B cell (primary cell): ENCODE measurements around the gene ACAD10. TPM values are rescaled to one million over a fixed set of nuclear protein-coding genes. Genes with fewer than 3 reads are reported as not detected.
A peak's percentile ranks its signal among the peaks of the same experiment; 100 is the strongest.

Experiments used
- ATAC-seq: fragments of 200-7000 bp; cut with Tn5 transposase; one replicate; pipeline ENCODE4 v1.10.0; 2021; ENCODE audit warnings: low read depth, mild to moderate bottlenecking, moderate number of reproducible peaks, moderate library complexity
- CTCF ChIA-PET: fragments of 350-600 bp; sonication (Branson Sonifier 250); formaldehyde crosslinking; loops from one replicate; lab custom pipeline; 2021; ENCODE audit warnings: antibody characterized with exemption, inconsistent platforms; lab: Charles Lee
- POLR2A ChIA-PET: fragments of 350-600 bp; sonication (Branson Sonifier 250); formaldehyde crosslinking; loops from one replicate; lab custom pipeline; 2021; ENCODE audit warnings: antibody characterized with exemption; lab: Charles Lee
- DNase-seq: peaks from one replicate; pipeline ENCODE4 v3.0.0; 2013
- H2AFZ ChIP-seq: 2 replicates; pipeline ENCODE4 v1.6.1; 2012; ENCODE audit warnings: mild to moderate bottlenecking, low read depth, low read length; ENCODE audit not compliant: insufficient read depth, poor library complexity, severe bottlenecking
- H3K27ac ChIP-seq, 2 donors: 1 replicate in 1 of 2; 2 replicates in 1 of 2; pipeline ENCODE4 v1.5.1; 2012 to 2013; ENCODE audit warnings: low read length in 2 of 2, mild to moderate bottlenecking in 2 of 2, moderate library complexity in 1 of 2
- H3K27me3 ChIP-seq, 4 experiments: fragments of 200-600 bp in 1 of 4; sonication (generic) in 1 of 4; replicated peaks in 1 of 4; 1 replicate in 2 of 4; 2 replicates in 2 of 4; pipeline versions ENCODE4 v1.6.1 to v1.7.0; 2013 to 2016; ENCODE audit warnings: low read length in 3 of 4, mild to moderate bottlenecking in 2 of 4, mixed read lengths in 1 of 4, moderate library complexity in 1 of 4; ENCODE audit not compliant: insufficient read depth in 4 of 4, control insufficient read depth in 3 of 4; ENCODE audit errors: control extremely low read depth in 1 of 4
- H3K36me3 ChIP-seq, 2 experiments: replicated peaks in 1 of 2; 1 replicate in 1 of 2; 2 replicates in 1 of 2; pipeline versions ENCODE4 v1.6.1 to v1.7.1; 2013; ENCODE audit warnings: low read length in 1 of 2; ENCODE audit not compliant: insufficient read depth in 2 of 2, control insufficient read depth in 1 of 2; ENCODE audit errors: control extremely low read depth in 1 of 2, extremely low read depth in 1 of 2
- H3K4me1 ChIP-seq, 2 donors: fragments of 200-600 bp in 1 of 2; sonication (generic) in 1 of 2; 1 replicate in 1 of 2; 2 replicates in 1 of 2; pipeline versions ENCODE4 v1.5.1 to v1.6.1; 2013 to 2017; ENCODE audit warnings: low read length in 2 of 2; ENCODE audit not compliant: control insufficient read depth in 2 of 2, insufficient read depth in 2 of 2
- H3K4me2 ChIP-seq: replicated peaks from 2 replicates; pipeline ENCODE3; 2012; ENCODE audit warnings: mild to moderate bottlenecking, low read depth, low read length; ENCODE audit not compliant: poor library complexity, severe bottlenecking
- H3K4me3 ChIP-seq, 5 experiments: fragments of 200-600 bp in 1 of 5; sonication (generic) in 1 of 5; 1 replicate in 3 of 5; 2 replicates in 2 of 5; pipeline versions ENCODE4 v1.5.1 to v1.7.0; 2011 to 2016; ENCODE audit warnings: low read length in 4 of 5, mild to moderate bottlenecking in 4 of 5, low read depth in 2 of 5, control low read depth in 1 of 5, moderate library complexity in 1 of 5; ENCODE audit not compliant: insufficient read depth in 1 of 5; ENCODE audit errors: control extremely low read depth in 1 of 5, extremely low read depth in 1 of 5
- H3K79me2 ChIP-seq: fragments of 200-600 bp; sonication (generic); one replicate; pipeline ENCODE4 v1.6.0; 2016; ENCODE audit warnings: low read length; ENCODE audit not compliant: control insufficient read depth, insufficient read depth
- H3K9ac ChIP-seq: fragments of 200-600 bp; sonication (generic); 2 replicates; pipeline ENCODE4 v1.6.1; 2017; ENCODE audit warnings: mild to moderate bottlenecking, low read length, moderate library complexity
- H3K9me3 ChIP-seq, 3 donors: one replicate each; pipeline versions ENCODE4 v1.6.1 to v1.7.1; 2013; ENCODE audit warnings: low read length in 2 of 3; ENCODE audit not compliant: control insufficient read depth in 2 of 3, insufficient read depth in 1 of 3; ENCODE audit errors: control extremely low read depth in 1 of 3
- H4K20me1 ChIP-seq: 2 replicates; pipeline ENCODE4 v1.6.0; 2012; ENCODE audit warnings: mild to moderate bottlenecking, low read length; ENCODE audit not compliant: insufficient read depth, control insufficient read depth, poor library complexity, severe bottlenecking
- H3K27ac Mint-ChIP-seq: one replicate; pipeline ENCODE4 v1.8.0; 2021; ENCODE audit warnings: mixed read lengths
- H3K27me3 Mint-ChIP-seq: one replicate; pipeline ENCODE4 v1.8.0; 2021; ENCODE audit warnings: mixed read lengths
- H3K4me1 Mint-ChIP-seq: one replicate; pipeline ENCODE4 v1.8.0; 2021; ENCODE audit warnings: mixed read lengths
- H3K4me3 Mint-ChIP-seq: one replicate; pipeline ENCODE4 v1.8.0; 2021; ENCODE audit warnings: mixed read lengths
- H3K9me3 Mint-ChIP-seq: one replicate; pipeline ENCODE4 v1.8.0; 2022; ENCODE audit warnings: mixed read lengths; ENCODE audit not compliant: insufficient read depth
- CTCF ChIP-seq: fragments of 200-600 bp; IDR thresholded peaks from one replicate; pipeline ENCODE4 v1.8.0; 2022; ENCODE audit warnings: antibody characterized with exemption, mild to moderate bottlenecking
- EZH2 ChIP-seq: IDR thresholded peaks from 2 replicates; pipeline ENCODE4 v1.6.1; 2012; ENCODE audit warnings: borderline replicate concordance, low read depth, mild to moderate bottlenecking, moderate library complexity, low read length; ENCODE audit not compliant: insufficient read depth, poor library complexity, severe bottlenecking
- WGBS: methylation state at CpG from one replicate; pipeline ENCODE4 v1.1.5; 2013; ENCODE audit warnings: missing lambda C conversion rate; ENCODE audit not compliant: insufficient coverage; 5-methylcytosine and 5-hydroxymethylcytosine counted together
- intact Hi-C: fragments of 100-400 bp; cut with micrococcal nuclease; formaldehyde crosslinking; loops from one replicate; pipeline ENCODE4 v1.10.0; 2022
- polyA plus RNA-seq: library from polyadenylated mRNA; depleted of rRNA; stranded (reverse); fragments of >200 nt; gene quantifications from 2 replicates; pipeline ENCODE4 v1.2.3, GENCODE V29; 2012
- total RNA-seq, 2 donors: library from RNA; stranded (reverse); fragments of 120-200 nt in 1 of 2; gene quantifications; 1 replicate in 1 of 2; 2 replicates in 1 of 2; pipeline versions ENCODE4 v1.2.3 to v1.2.4, GENCODE V29; 2013 to 2022

The ACAD10 gene
- total and polyA plus RNA-seq, 2 donors (not counting 1 experiment from before 2014, with no cell fraction given): 38.1 to 48.6 TPM

GRCh38 chr12:111764120-111764821 is 78.4 kb downstream of the ACAD10 start:
- TF ChIP-seq CTCF (no peak), EZH2 (no peak)
- ATAC-seq (peak; percentile 44), DNase-seq (peak; percentile 65)
- Histone ChIP-seq H3K27me3 (no peaks in the 10 kb centered on the region), H3K4me3 (no peak overlapping the region), H3K4me1 (peaks cover 63 to 76% of the 10 kb centered on the region in 2 donors), H3K9me3 (peaks cover 0 to 6% (median 0%) of the 10 kb centered on the region in 3 donors), H2AFZ (no peak overlapping the region), H3K27ac (peak overlapping the region in 1 of 2 donors; percentile 66), H3K4me2 (peak overlapping the region; percentile 34), H3K79me2 (peaks cover 3% of the 10 kb centered on the region), H3K36me3 (no peaks in the 10 kb centered on the region), H3K9ac (peak overlapping the region; percentile 2), H4K20me1 (no peaks in the 10 kb centered on the region)
- H3K27me3 Mint-ChIP-seq: no peaks in the 10 kb centered on the region
- ChIA-PET POLR2A (interaction anchor here (0.6 to 1.3 kb wide), 9 partner anchors 10 to 1444 kb away, joined by 3 to 7 read pairs (median 5); partner anchors contain the start of gene MAPKAPK5), CTCF (interaction anchor here (0.7 to 5.8 kb wide), 6 partner anchors 11 to 48 kb away, joined by 3 to 56 read pairs (median 13); no protein-coding TSS in a partner anchor)
- 53% methylated on average over 3 of the region's 6 CpGs for WGBS
- intact Hi-C loops: loop anchor here (1.0 to 5.0 kb wide), 2 partner anchors 11 to 357 kb away; partner anchors contain the start of gene SH2B3
- no peaks in the 10 kb centered on the region for H3K9me3 Mint-ChIP-seq
- H3K4me3 Mint-ChIP-seq: peak overlapping the region; percentile 89
- peak overlapping the region; percentile 97 for H3K27ac Mint-ChIP-seq
- peaks cover 78% of the 10 kb centered on the region for H3K4me1 Mint-ChIP-seq
